Cardiac muscle cell (in vitro differentiated cells and primary cell): Measurements from ENCODE around the gene SH3PXD2A. TPM values are rescaled to one million over a fixed set of nuclear protein-coding genes. Genes with fewer than 3 reads are reported as not detected.

ENCODE experiments used
- DNase-seq, 2 donors: peaks; one replicate each; pipeline versions ENCODE4 v3.0.0 to v3.0.0-alpha.2; 2010 to 2017; ENCODE audit warnings: low read depth in 1 of 2, low spot score in 1 of 2
- H3K27ac ChIP-seq: fragments of 200-600 bp; sonication (generic); 2 replicates; pipeline ENCODE4 v1.5.1; 2016
- H3K27me3 ChIP-seq: fragments of 200-600 bp; sonication (generic); 2 replicates; pipeline ENCODE4 v1.6.0; 2016; ENCODE audit warnings: control low read depth
- H3K36me3 ChIP-seq: fragments of 200-600 bp; sonication (generic); 2 replicates; pipeline ENCODE4 v1.5.1; 2016; ENCODE audit warnings: control low read depth
- H3K4me1 ChIP-seq: fragments of 200-600 bp; sonication (generic); 2 replicates; pipeline ENCODE4 v1.8.1; 2017; ENCODE audit warnings: low read depth, mild to moderate bottlenecking, mixed run types
- H3K4me3 ChIP-seq: fragments of 200-600 bp; sonication (generic); 2 replicates; pipeline ENCODE4 v1.5.1; 2016; ENCODE audit warnings: mild to moderate bottlenecking
- H3K9me3 ChIP-seq: fragments of 200-600 bp; sonication (generic); 2 replicates; pipeline ENCODE4 v1.5.1; 2017; ENCODE audit warnings: low read depth, mild to moderate bottlenecking, control low read depth
- polyA plus RNA-seq: library from polyadenylated mRNA; unstranded; fragments of >200 nt; fragmentation: Nextera tagmentation; extraction: Ambion mirVana; gene quantifications from 2 replicates; pipeline ENCODE4 v1.2.1, GENCODE V29; 2016
- total RNA-seq: library from RNA; depleted of rRNA; stranded (reverse); fragments of >200 nt; gene quantifications from 2 replicates; pipeline ENCODE4 v1.2.3, GENCODE V29; 2016
- TF ChIP-seq, protein P1 (sequence below): IDR thresholded peaks from 2 replicates; pipeline ENCODE4 v1.5.1; 2012; ENCODE audit warnings: low read depth, mild to moderate bottlenecking, low read length

SH3PXD2A gene
- total and polyA plus RNA-seq, 2 experiments from 2014 or later = 32.2 to 75.9 TPM

DNA sequence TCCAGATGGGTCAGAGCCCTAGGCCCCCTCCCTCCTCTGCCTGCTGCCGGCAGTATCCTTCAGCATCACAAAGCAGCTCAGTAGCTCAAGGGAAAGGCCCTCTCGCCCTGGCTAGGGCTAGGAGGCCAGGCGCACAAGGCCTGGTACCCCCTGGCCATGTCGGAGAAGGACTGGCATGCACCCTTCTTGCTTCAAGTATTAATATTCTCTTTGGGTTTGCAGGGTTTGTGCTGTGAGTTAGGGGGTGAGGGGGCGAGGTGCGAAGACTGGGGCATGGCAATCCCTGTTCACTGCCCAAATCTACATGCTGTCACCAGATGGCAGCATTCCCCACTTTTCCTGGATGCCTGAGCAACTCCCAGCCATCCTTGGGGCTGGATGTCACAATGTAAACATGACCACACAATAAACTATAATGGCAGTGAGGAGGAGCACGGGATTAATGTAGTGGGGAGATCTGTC lies 256.7 kb downstream of the SH3PXD2A start:
- H3K27me3 ChIP-seq = no peaks in the 10 kb centered on the region
- no peaks in the 10 kb centered on the region for H3K9me3 ChIP-seq
- peaks cover 11% of the 10 kb centered on the region for H3K36me3 ChIP-seq
- H3K27ac ChIP-seq = no peak overlapping the region
- H3K4me1 ChIP-seq = no peaks in the 10 kb centered on the region
- H3K4me3 ChIP-seq = no peak overlapping the region
- TF ChIP-seq, protein P1, sequence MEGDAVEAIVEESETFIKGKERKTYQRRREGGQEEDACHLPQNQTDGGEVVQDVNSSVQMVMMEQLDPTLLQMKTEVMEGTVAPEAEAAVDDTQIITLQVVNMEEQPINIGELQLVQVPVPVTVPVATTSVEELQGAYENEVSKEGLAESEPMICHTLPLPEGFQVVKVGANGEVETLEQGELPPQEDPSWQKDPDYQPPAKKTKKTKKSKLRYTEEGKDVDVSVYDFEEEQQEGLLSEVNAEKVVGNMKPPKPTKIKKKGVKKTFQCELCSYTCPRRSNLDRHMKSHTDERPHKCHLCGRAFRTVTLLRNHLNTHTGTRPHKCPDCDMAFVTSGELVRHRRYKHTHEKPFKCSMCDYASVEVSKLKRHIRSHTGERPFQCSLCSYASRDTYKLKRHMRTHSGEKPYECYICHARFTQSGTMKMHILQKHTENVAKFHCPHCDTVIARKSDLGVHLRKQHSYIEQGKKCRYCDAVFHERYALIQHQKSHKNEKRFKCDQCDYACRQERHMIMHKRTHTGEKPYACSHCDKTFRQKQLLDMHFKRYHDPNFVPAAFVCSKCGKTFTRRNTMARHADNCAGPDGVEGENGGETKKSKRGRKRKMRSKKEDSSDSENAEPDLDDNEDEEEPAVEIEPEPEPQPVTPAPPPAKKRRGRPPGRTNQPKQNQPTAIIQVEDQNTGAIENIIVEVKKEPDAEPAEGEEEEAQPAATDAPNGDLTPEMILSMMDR = peak; percentile 75
- DNase-seq = peak; percentile 51 to 81

DNA sequence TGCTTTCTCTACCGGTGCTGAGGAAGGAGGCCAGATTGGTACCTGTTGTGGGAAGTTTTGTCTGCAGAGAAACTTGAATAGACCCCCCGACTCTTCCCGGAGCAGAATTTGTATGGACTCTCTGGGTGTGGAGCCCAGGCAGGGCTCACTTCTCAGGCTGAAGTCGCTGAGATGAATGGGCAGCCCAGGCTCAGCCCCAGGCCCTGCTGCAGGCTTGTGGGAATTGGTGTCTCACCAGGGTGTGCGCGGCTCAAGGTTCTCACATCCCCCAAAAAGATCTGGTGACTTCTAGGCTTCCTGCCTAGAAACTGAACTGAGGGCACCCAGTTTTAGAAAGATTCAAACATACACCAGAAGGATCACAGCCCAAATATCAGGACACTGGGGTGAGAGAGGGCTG lies 258.4 kb downstream of the SH3PXD2A start:
- Histone ChIP-seq H3K36me3 (peaks cover 6% of the 10 kb centered on the region), H3K9me3 (no peaks in the 10 kb centered on the region), H3K27me3 (no peaks in the 10 kb centered on the region), H3K27ac (no peak overlapping the region), H3K4me1 (no peaks in the 10 kb centered on the region), H3K4me3 (no peak overlapping the region)
- DNase-seq = no peak
- TF ChIP-seq, protein P1 = no peak

DNA sequence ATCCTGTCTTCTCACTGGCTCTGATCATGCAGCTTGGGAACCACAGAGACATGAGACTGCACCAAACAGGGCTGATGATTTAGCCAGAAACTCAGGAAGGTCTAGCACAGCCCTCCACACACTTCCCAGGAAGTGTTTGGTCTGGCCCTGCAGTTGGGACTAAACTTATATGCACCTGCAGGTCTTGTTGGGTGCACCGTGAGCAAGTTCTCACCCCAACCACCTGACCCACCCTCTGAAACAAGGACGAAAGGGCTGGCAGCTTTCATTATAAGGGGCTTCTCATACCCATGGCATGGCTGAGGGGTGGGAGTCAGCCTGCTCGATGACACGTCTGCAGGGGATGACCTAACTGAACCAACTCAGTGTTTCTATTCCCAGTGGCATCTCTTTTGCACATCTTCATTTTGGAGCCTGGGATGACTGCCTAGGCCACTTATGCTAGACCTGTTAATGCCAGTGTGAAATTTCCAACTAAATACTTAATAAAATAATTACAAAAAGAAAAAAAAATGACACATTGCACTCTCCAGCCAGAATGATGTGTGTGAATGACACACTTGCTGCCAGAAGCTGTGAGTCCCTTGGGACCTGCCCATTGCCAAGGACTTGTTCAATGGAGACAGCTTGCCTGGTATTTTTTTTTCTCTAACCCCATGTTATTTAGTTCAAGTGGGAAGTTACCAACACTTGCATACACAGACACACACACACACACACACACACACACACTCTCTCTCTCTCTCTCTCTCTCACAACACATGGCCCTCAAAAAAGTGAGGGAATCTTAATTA lies 259.2 kb downstream of the SH3PXD2A start:
- no peak for DNase-seq
- TF ChIP-seq, protein P1 = no peak
- Histone ChIP-seq H3K27me3 (no peaks in the 10 kb centered on the region), H3K4me3 (no peak overlapping the region), H3K36me3 (peaks cover 5% of the 10 kb centered on the region), H3K4me1 (no peaks in the 10 kb centered on the region), H3K9me3 (no peaks in the 10 kb centered on the region), H3K27ac (no peak overlapping the region)

DNA sequence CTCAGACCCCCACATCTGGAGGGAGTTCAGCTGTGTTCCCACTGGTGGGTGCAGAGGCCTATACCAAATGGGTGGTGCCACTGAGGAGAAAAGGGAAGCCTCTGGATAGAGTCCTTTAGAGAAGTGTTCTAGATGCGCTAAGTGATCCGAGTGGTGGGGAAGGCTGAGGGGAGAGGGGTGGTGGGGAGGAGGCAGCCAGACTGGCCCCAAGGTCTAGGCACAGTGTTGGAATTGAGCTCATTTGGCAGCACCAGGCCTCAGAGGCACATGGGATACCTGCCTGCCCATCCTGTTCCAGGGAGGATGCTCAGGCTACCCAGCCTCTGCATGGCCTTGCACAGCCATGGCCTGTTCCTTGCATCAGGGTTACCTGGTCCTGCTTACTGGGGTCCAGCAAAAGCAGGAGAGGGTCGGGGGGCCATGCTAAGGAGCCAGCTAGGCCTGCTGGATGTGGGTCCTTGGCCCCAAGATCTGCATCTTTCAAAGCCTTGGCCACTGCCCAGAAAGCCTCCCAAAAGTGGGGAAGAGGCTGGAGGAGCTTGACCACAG lies 262.3 kb downstream of the SH3PXD2A start:
- Histone ChIP-seq H3K4me1 (no peaks in the 10 kb centered on the region), H3K4me3 (no peak overlapping the region)

DNA sequence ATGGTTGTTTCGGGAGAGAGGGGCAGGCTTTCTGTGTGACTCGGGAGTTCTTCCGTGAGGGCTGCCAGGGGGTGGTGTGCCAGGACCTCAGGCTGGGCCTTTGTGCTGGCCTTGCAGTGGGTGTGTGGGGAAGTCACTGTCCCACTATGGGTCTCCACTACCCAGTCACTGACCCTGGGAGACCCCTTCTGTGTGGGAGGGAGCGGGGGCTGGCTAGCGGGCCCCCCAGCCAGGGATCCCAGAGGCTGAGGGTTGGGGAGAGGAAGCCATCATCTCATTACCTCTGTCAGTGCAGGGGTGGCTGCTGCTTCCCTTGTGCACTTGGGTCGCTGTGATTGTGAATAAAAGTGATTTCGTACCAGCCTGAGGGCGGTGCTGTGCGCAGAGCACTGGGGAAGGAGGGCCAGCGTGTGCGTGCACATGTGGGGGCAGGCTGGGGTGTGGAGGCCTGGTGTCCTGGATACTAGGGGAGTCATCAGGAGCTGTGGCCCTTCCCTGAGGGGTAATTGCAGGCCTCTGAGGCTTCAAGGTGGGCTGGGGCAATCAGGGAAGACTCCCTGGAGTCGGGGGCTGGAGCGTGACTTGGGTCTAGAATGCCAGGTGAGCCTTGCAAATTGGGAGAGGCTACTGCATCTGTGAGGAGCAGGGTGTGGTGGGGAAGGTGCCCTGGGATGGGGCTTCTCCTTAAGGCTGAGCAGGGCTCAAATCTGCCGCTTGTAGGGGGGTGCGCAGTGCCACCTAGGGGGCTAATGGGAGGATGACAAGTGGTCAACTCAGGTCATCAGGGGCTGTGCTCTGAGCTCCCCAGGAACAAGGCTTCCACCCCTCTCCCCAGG lies 263.0 kb downstream of the SH3PXD2A start:
- H3K36me3 ChIP-seq = no peaks in the 10 kb centered on the region
- no peaks in the 10 kb centered on the region for H3K9me3 ChIP-seq
- H3K27ac ChIP-seq = no peak overlapping the region
- no peaks in the 10 kb centered on the region for H3K4me1 ChIP-seq
- TF ChIP-seq, protein P1 = peak; percentile 79
- peak; percentile 53 to 55 for DNase-seq
- H3K27me3 ChIP-seq = no peaks in the 10 kb centered on the region
- no peak overlapping the region for H3K4me3 ChIP-seq

More for the DNA sequence above, 262.3 kb downstream of the SH3PXD2A start:
- Histone ChIP-seq H3K27ac (no peak overlapping the region), H3K36me3 (no peaks in the 10 kb centered on the region), H3K9me3 (no peaks in the 10 kb centered on the region), H3K27me3 (no peaks in the 10 kb centered on the region)
- no peak for DNase-seq
- TF ChIP-seq, protein P1 = no peak
